ENCODE measurements around the gene MRGPRD. TPM values are rescaled to one million over a fixed set of nuclear protein-coding genes. Genes with fewer than 3 reads are reported as not detected.

The MRGPRD gene
- total and polyA plus RNA-seq, 4 donors = not detected

DNA sequence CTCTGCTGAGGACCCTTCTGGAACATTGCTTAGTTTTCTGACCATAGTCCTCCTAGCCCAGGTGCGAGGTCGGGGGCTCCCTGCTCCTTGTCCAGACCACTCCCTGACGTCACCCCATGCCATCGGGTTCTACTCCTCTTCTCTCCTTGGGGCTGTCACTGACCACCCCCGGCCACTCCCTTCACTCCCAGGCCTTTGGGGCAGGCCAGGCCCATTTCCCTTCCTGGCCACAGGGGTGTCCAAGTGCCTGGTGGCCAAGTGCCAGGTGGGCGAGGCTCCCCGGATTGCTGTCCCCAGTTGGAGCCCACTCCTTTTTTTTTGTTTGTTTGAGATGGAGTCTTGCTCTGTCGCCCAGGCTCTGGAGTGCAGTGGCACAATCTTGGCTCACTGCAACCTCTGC is 19.5 kb downstream of the MRGPRD start:
- H3K36me3 ChIP-seq (ENCODE audit: control insufficient read depth in 4 of 4, insufficient read depth in 3 of 4, low read depth in 1 of 4, low read length in 3 of 4) = no peaks in the 10 kb centered on the region
- 84% methylated on average over 8 of the region's 8 CpGs for WGBS
- no peak overlapping the region for H3K27ac ChIP-seq (ENCODE audit: low read depth in 1 of 2, low read length in 2 of 2)
- no peak overlapping the region for H3K9ac ChIP-seq (ENCODE audit: low read depth in 1 of 2, low read length in 2 of 2)
- no peaks in the 10 kb centered on the region for H3K4me1 ChIP-seq (ENCODE audit: control insufficient read depth in 4 of 4, insufficient read depth in 4 of 4, low read length in 3 of 4)
- DNase-seq (ENCODE audit: low spot score) = no peak
- TF ChIP-seq ZBTB33 (IDR thresholded peaks at IDR 0.05) (no peak), FOXA1 (IDR thresholded peaks at IDR 0.05) (no peak), MAX (IDR thresholded peaks at IDR 0.05) (no peak), ATF3 (IDR thresholded peaks at IDR 0.05) (no peak), SP1 (IDR thresholded peaks at IDR 0.05) (no peak), YY1 (IDR thresholded peaks at IDR 0.05) (no peak), REST (IDR thresholded peaks at IDR 0.05) (no peak), JUND (IDR thresholded peaks at IDR 0.05) (no peak), FOXA2 (IDR thresholded peaks at IDR 0.05) (no peak), RXRA (IDR thresholded peaks at IDR 0.05) (no peak), HNF4G (IDR thresholded peaks at IDR 0.05) (no peak), HNF4A (conservative IDR thresholded peaks at IDR 0.05) (no peak), GABPA (IDR thresholded peaks at IDR 0.05 in 1 of 2, conservative IDR thresholded peaks at IDR 0.05 in 1 of 2) (no peak), EGR1 (IDR thresholded peaks at IDR 0.05; ENCODE audit: low read depth in 2 of 2) (no peak), RAD21 (IDR thresholded peaks at IDR 0.05) (no peak), TAF1 (conservative IDR thresholded peaks at IDR 0.05) (no peak), CTCF (IDR thresholded peaks at IDR 0.05; ENCODE audit: low read depth, low read length, missing input control) (no peak)
- no peaks in the 10 kb centered on the region for H3K9me3 ChIP-seq (ENCODE audit: control insufficient read depth in 4 of 4, low read length in 3 of 4)
- H3K27me3 ChIP-seq (ENCODE audit: control insufficient read depth in 4 of 4, insufficient read depth in 4 of 4, low read length in 3 of 4) = no peaks in the 10 kb centered on the region
- H3K4me3 ChIP-seq (ENCODE audit: low read depth in 1 of 3, low read length in 3 of 3) = no peak overlapping the region
